Body of pancreas (tissue), 4 donors: Measurements from ENCODE around the gene ADCY1. TPM values are rescaled to one million over a fixed set of nuclear protein-coding genes. Genes with fewer than 3 reads are reported as not detected.

Experiments used
- ATAC-seq: fragments of 150-250 bp; one replicate; pipeline ENCODE4 v1.9.1; 2016
- DNase-seq, 4 donors: peaks; one replicate each; pipeline ENCODE4 v3.0.0-alpha.2; 2019
- H3K27ac ChIP-seq, 4 donors: fragments of 200-600 bp; sonication (generic); 1 replicate in 3 of 4; 2 replicates in 1 of 4; pipeline versions ENCODE4 v1.5.1 to v1.6.1; 2016 to 2019; ENCODE audit warnings: mild to moderate bottlenecking in 1 of 4, mixed read lengths in 1 of 4, moderate library complexity in 1 of 4
- H3K27me3 ChIP-seq, 2 donors: fragments of 200-600 bp; sonication (generic); one replicate each; pipeline ENCODE4 v1.6.0; 2016; ENCODE audit warnings: mild to moderate bottlenecking in 1 of 2
- H3K36me3 ChIP-seq, 2 donors: fragments of 200-600 bp; sonication (generic); replicated peaks in 1 of 2; 2 replicates each; pipeline ENCODE4 v1.5.1; 2016; ENCODE audit warnings: low read depth in 2 of 2; ENCODE audit not compliant: insufficient read depth in 1 of 2
- H3K4me1 ChIP-seq: fragments of 200-600 bp; sonication (generic); one replicate; pipeline ENCODE4 v1.6.0; 2016
- H3K4me3 ChIP-seq, 2 donors: fragments of 200-600 bp; sonication (generic); 1 replicate in 1 of 2; 2 replicates in 1 of 2; pipeline ENCODE4 v1.5.1; 2016 to 2019
- H3K9me3 ChIP-seq, 3 donors: fragments of 200-600 bp; sonication (generic); 1 replicate in 2 of 3; 2 replicates in 1 of 3; pipeline ENCODE4 v1.5.1; 2016
- CTCF ChIP-seq, 7 experiments: fragments of 450-650 bp in 4 of 7; fragments of 200-600 bp in 3 of 7; sonication (generic) in 3 of 7; IDR thresholded peaks; one replicate each; pipeline ENCODE4 v1.5.1; 2016 to 2019; ENCODE audit warnings: antibody characterized with exemption in 7 of 7
- POLR2A ChIP-seq, 3 donors: fragments of 450-650 bp; IDR thresholded peaks; one replicate each; pipeline ENCODE4 v1.6.1; 2016; ENCODE audit warnings: antibody characterized with exemption in 3 of 3, mild to moderate bottlenecking in 2 of 3
- WGBS, 2 donors: methylation state at CpG; one replicate each; pipeline ENCODE4 v1.1.5; 2017; 5-methylcytosine and 5-hydroxymethylcytosine counted together
- intact Hi-C: fragments of 100-400 bp; cut with DNase I; formaldehyde crosslinking; loops from one replicate; pipeline ENCODE4 v1.15.1; 2023
- total RNA-seq, 2 donors: library from RNA; depleted of rRNA; stranded (reverse); fragments of >200 nt; gene quantifications; one replicate each; pipeline ENCODE4 v1.1.0, GENCODE V29; 2016

ADCY1 gene
- total RNA-seq, 2 donors from 2014 or later, result 6.2 to 7.6 TPM

DNA sequence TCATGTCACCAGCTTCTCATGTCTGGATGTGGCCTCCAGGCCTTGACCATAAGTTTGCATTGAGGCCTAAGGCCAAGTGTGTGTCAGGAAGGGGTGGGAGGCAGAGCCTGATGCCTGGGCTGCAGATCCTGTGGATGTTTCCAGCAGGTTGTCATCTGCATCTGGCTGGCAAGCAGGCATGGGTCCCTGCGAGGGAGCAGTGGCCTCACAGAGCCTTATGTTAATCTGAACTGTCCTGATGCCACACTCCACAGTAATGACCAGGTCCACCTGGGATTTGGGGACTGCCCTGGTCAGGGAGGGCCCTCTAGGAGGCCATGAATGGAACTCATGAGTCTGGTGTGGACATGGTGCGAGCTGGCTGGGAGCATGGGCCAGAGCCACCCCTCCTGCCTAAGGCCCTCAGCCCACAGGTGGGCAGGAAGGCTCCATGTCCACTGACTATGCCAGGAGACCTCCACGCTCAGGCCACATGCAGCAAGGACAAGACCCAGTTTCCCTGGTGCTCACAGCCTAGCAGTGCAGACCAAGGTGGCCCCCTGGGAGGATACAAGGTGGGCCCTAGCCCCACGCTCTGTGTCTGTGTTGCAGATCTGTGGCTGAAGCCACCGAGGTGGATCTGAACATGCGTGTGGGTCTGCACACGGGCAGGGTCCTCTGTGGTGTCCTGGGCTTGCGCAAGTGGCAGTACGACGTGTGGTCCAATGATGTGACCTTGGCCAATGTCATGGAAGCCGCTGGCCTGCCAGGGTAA is 83.1 kb downstream of the ADCY1 start:
- TF ChIP-seq CTCF (IDR thresholded peaks at IDR 0.05), result no peak
- no peak for TF ChIP-seq POLR2A (IDR thresholded peaks at IDR 0.05)
- H3K36me3 ChIP-seq, result no peaks in the 10 kb centered on the region
- H3K27ac ChIP-seq, result no peak overlapping the region
- H3K4me1 ChIP-seq, result no peaks in the 10 kb centered on the region
- H3K9me3 ChIP-seq, result no peaks in the 10 kb centered on the region
- H3K27me3 ChIP-seq, result no peaks in the 10 kb centered on the region
- DNase-seq, result no peak
- WGBS, 2 donors, result 91 to 95% methylated on average over 6 to 11 of the region's 11 CpGs
- intact Hi-C loops, result no loop called here
- no peak overlapping the region for H3K4me3 ChIP-seq
- no peak for ATAC-seq

- Histone ChIP-seq H3K9me3 (no peaks in the 10 kb centered on the region), H3K4me1 (no peaks in the 10 kb centered on the region), H3K36me3 (no peaks in the 10 kb centered on the region), H3K27ac (no peak overlapping the region), H3K27me3 (no peaks in the 10 kb centered on the region), H3K4me3 (no peak overlapping the region)
- no peak for ATAC-seq
- WGBS, 2 donors, result 88 to 100% methylated on average over 4 to 11 of the region's 11 CpGs
- no peak for DNase-seq
- TF ChIP-seq CTCF (IDR thresholded peaks at IDR 0.05), result no peak
- TF ChIP-seq POLR2A (IDR thresholded peaks at IDR 0.05), result no peak
- intact Hi-C loops, result no loop called here
These were observed 83.9 kb downstream of the ADCY1 start for GRCh38 chr7:45657890-45658715.

DNA sequence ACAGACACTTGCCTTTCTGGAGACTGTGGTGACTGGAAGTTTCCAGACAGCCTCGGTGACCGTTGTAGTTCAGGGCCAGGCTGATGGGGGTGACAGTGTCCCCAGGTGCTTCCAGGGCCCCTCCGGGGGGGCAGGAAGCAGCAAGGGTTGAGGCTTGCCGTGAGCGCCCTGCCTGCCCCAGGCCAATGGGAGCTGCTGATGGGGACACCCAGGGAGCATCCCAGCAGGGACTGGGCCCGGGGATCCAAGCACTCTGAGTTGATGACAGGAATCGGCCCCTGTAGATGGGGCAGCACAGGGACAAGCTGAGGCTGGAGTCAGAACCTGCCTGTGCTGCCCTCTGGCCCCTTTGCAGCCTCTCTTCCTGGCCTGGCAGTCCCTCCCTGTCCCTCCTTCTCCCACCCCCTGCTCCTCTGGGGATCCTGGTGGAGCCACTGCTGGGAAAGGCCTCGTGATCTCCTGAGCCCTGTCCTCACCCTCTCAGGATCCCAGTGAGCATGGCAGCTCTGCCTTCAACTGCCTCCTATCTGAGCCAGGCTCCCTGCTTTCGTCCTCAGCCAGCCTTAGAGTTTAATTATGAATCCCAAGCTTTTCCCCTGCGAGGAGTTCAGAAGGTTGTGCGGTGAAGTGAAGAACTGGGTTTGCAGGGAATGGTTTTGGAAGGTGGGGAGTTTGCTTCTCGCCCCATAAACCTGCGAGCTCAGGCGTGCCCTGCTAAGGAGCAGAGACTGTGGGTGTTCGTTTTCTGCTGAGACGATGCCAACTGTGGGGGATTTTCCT is 84.7 kb downstream of the ADCY1 start:
- 89 to 90% methylated on average over 10 to 11 of the region's 16 CpGs for WGBS, 2 donors
- TF ChIP-seq CTCF (IDR thresholded peaks at IDR 0.05) (no peak), POLR2A (IDR thresholded peaks at IDR 0.05) (no peak)
- Histone ChIP-seq H3K4me1 (no peaks in the 10 kb centered on the region), H3K4me3 (no peak overlapping the region), H3K27ac (no peak overlapping the region), H3K36me3 (no peaks in the 10 kb centered on the region), H3K9me3 (no peaks in the 10 kb centered on the region), H3K27me3 (no peaks in the 10 kb centered on the region)
- no peak for ATAC-seq
- DNase-seq, result peak in 1 of 4 donors; percentile 5
- intact Hi-C loops, result no loop called here

DNA sequence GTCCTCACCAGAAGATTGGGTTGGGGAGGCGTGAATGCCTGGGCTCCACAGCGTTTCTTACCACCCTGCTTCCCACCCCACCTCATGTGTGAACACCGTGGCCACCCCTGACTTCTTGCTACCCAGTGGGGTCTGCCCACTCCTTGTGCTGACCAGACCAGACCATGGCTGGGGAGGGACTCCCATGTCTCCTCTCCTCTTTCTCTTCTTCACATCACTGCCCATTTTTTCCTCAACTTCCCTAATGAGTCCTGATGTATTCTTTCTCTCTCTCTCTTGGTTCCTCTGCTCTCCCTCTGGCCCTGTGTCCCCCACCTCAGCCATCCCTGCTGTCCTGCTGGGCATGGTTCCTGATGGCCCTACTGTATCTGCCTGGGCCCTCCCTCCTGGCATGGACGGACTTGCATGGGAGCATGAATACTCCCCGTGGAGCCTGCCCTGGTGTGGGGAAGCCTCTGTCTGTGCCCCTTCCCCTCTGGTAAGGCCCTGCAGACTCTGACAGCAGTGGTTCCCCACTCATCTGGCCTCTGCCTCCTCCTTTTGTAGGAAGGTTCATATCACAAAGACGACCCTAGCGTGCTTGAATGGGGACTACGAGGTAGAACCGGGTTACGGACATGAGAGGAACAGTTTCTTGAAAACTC is 85.5 kb downstream of the ADCY1 start:
- intact Hi-C loops, result no loop called here
- no peaks in the 10 kb centered on the region for H3K9me3 ChIP-seq
- no peaks in the 10 kb centered on the region for H3K36me3 ChIP-seq
- no peaks in the 10 kb centered on the region for H3K4me1 ChIP-seq
- DNase-seq, result peak in 1 of 4 donors; percentile 5
- no peak overlapping the region for H3K27ac ChIP-seq
- no peak overlapping the region for H3K4me3 ChIP-seq
- no peaks in the 10 kb centered on the region for H3K27me3 ChIP-seq
- no peak for ATAC-seq
- 85 to 88% methylated on average over 10 of the region's 10 CpGs for WGBS, 2 donors
- TF ChIP-seq POLR2A (IDR thresholded peaks at IDR 0.05) (no peak), CTCF (IDR thresholded peaks at IDR 0.05) (no peak)
